ENCODE measurements around the gene KRT14.
A peak's percentile ranks its signal among the peaks of the same experiment; 100 is the strongest.
"Not testable (repeated sequence)": the region's sequence is repeated elsewhere in the genome, so short reads cannot be mapped to it uniquely, and the experiment has no call there.

KRT14 gene

GRCh38 chr17:41583137-41584127 is 3.3 kb downstream of the KRT14 start:
- no peak for FAIRE-seq
- no peak for TF ChIP-seq POLR2AphosphoS5 (IDR thresholded peaks at IDR 0.05; ENCODE audit: low read depth, low read length)
- no peak for DNase-seq (ENCODE audit: insufficient read length)

- not testable (repeated sequence) for FAIRE-seq
Measured at GRCh38 chr17:41582061-41582968, 4.4 kb downstream of the KRT14 start.

GRCh38 chr17:41581366-41582060 is 5.2 kb downstream of the KRT14 start:
- DNase-seq (ENCODE audit: insufficient read length) (no peak), FAIRE-seq (no peak)
- TF ChIP-seq POLR2A (IDR thresholded peaks at IDR 0.05; ENCODE audit: low read depth, low read length) (no peak), TAF1 (IDR thresholded peaks at IDR 0.05; ENCODE audit: borderline replicate concordance, low read depth, low read length) (no peak), POLR2AphosphoS5 (IDR thresholded peaks at IDR 0.05; ENCODE audit: low read depth, low read length) (no peak)

More at GRCh38 chr17:41582061-41582968, 4.4 kb downstream of the KRT14 start:
- not testable (repeated sequence) for DNase-seq (ENCODE audit: insufficient read length)

- no peak for TF ChIP-seq POLR2A (IDR thresholded peaks at IDR 0.05; ENCODE audit: low read depth, low read length)
- TF ChIP-seq TAF1 (IDR thresholded peaks at IDR 0.05; ENCODE audit: borderline replicate concordance, low read depth, low read length): no peak
- no peak for TF ChIP-seq POLR2AphosphoS5 (IDR thresholded peaks at IDR 0.05; ENCODE audit: low read depth, low read length)
- DNase-seq (ENCODE audit: insufficient read length) (no peak), FAIRE-seq (no peak)
Measured at GRCh38 chr17:41580687-41581365, 5.9 kb downstream of the KRT14 start.

GRCh38 chr17:41580244-41580575 is 6.5 kb downstream of the KRT14 start:
- TF ChIP-seq TAF1 (IDR thresholded peaks at IDR 0.05; ENCODE audit: borderline replicate concordance, low read depth, low read length): no peak
- no peak for TF ChIP-seq POLR2AphosphoS5 (IDR thresholded peaks at IDR 0.05; ENCODE audit: low read depth, low read length)
- no peak for TF ChIP-seq POLR2A (IDR thresholded peaks at IDR 0.05; ENCODE audit: low read depth, low read length)
- DNase-seq (ENCODE audit: insufficient read length): no peak
- FAIRE-seq: no peak

GRCh38 chr17:41579484-41580243 is 7.0 kb downstream of the KRT14 start:
- peak; percentile 81 for DNase-seq (ENCODE audit: insufficient read length)
- TF ChIP-seq POLR2AphosphoS5 (IDR thresholded peaks at IDR 0.05; ENCODE audit: low read depth, low read length) (no peak), TAF1 (IDR thresholded peaks at IDR 0.05; ENCODE audit: borderline replicate concordance, low read depth, low read length) (no peak), POLR2A (IDR thresholded peaks at IDR 0.05; ENCODE audit: low read depth, low read length) (no peak)
- no peak for FAIRE-seq

GRCh38 chr17:41578971-41579370 is 7.7 kb downstream of the KRT14 start:
- no peak for TF ChIP-seq POLR2AphosphoS5 (IDR thresholded peaks at IDR 0.05; ENCODE audit: low read depth, low read length)
- TF ChIP-seq TAF1 (IDR thresholded peaks at IDR 0.05; ENCODE audit: borderline replicate concordance, low read depth, low read length): no peak
- TF ChIP-seq POLR2A (IDR thresholded peaks at IDR 0.05; ENCODE audit: low read depth, low read length): no peak
- no peak for DNase-seq (ENCODE audit: insufficient read length)
- FAIRE-seq: no peak

- DNase-seq (ENCODE audit: insufficient read length) (no peak), FAIRE-seq (no peak)
- TF ChIP-seq POLR2A (IDR thresholded peaks at IDR 0.05; ENCODE audit: low read depth, low read length) (no peak), POLR2AphosphoS5 (IDR thresholded peaks at IDR 0.05; ENCODE audit: low read depth, low read length) (no peak), TAF1 (IDR thresholded peaks at IDR 0.05; ENCODE audit: borderline replicate concordance, low read depth, low read length) (no peak)
Measured at GRCh38 chr17:41578538-41578937, 8.2 kb downstream of the KRT14 start.

GRCh38 chr17:41576740-41577139 is 10.0 kb downstream of the KRT14 start:
- not testable (repeated sequence) for DNase-seq (ENCODE audit: insufficient read length); FAIRE-seq

- DNase-seq (ENCODE audit: insufficient read length) (no peak), FAIRE-seq (no peak)
- TF ChIP-seq TAF1 (IDR thresholded peaks at IDR 0.05; ENCODE audit: borderline replicate concordance, low read depth, low read length): no peak
- no peak for TF ChIP-seq POLR2A (IDR thresholded peaks at IDR 0.05; ENCODE audit: low read depth, low read length)
- no peak for TF ChIP-seq POLR2AphosphoS5 (IDR thresholded peaks at IDR 0.05; ENCODE audit: low read depth, low read length)
Measured at GRCh38 chr17:41575336-41575735, 11.4 kb downstream of the KRT14 start.
